HG03175 (cell line): ENCODE data around the gene SLC46A3.
A peak's percentile ranks its signal among the peaks of the same experiment; 100 is the strongest.
"Not testable (repeated sequence)": the region's sequence is repeated elsewhere in the genome, so short reads cannot be mapped to it uniquely, and the experiment has no call there.

Source experiments
- ATAC-seq: cut with Tn5 transposase; IDR thresholded peaks from one replicate; pipeline ENCODE4 v1.9.1; 2021; ENCODE audit warnings: mild to moderate bottlenecking, moderate library complexity; ENCODE audit not compliant: unreplicated experiment

SLC46A3 gene

GRCh38 chr13:28685114-28685513 is 33.7 kb downstream of the SLC46A3 start:
- no peak for ATAC-seq

GRCh38 chr13:28684257-28684656 is 34.5 kb downstream of the SLC46A3 start:
- ATAC-seq = no peak

GRCh38 chr13:28683169-28683568 is 35.6 kb downstream of the SLC46A3 start:
- ATAC-seq = not testable (repeated sequence)

- no peak for ATAC-seq
These were observed 38.2 kb downstream of the SLC46A3 start for GRCh38 chr13:28680541-28680940.

- ATAC-seq = no peak
These were observed 39.1 kb downstream of the SLC46A3 start for GRCh38 chr13:28679628-28680027.

- no peak for ATAC-seq
These were observed 40.0 kb downstream of the SLC46A3 start for GRCh38 chr13:28678809-28679208.

- ATAC-seq = no peak
These were observed 47.5 kb downstream of the SLC46A3 start for GRCh38 chr13:28671126-28671792.

GRCh38 chr13:28666897-28667488 is 51.8 kb downstream of the SLC46A3 start:
- ATAC-seq = no peak

- peak; percentile 22 for ATAC-seq
These were observed 59.2 kb downstream of the SLC46A3 start for GRCh38 chr13:28659621-28659970.

GRCh38 chr13:28658796-28659620 is 59.8 kb downstream of the SLC46A3 start, which contains the start of gene POMP:
POMP (plus strand) TSS chr13:28659130; CDS start chr13:28659185, 55 bp downstream.
- peak; percentile 93 for ATAC-seq

GRCh38 chr13:28658539-28658795 is 60.3 kb downstream of the SLC46A3 start:
- peak; percentile 18 for ATAC-seq

GRCh38 chr13:28657784-28658538 is 60.8 kb downstream of the SLC46A3 start:
- no peak for ATAC-seq

GRCh38 chr13:28655561-28655960 is 63.2 kb downstream of the SLC46A3 start:
- ATAC-seq = no peak

- ATAC-seq = no peak
These were observed 64.5 kb downstream of the SLC46A3 start for GRCh38 chr13:28654276-28654675.

GRCh38 chr13:28653111-28653510 is 65.7 kb downstream of the SLC46A3 start:
- ATAC-seq = no peak

GRCh38 chr13:28651810-28652401 is 66.9 kb downstream of the SLC46A3 start:
- no peak for ATAC-seq

GRCh38 chr13:28650284-28650683 is 68.5 kb downstream of the SLC46A3 start:
- no peak for ATAC-seq
